ENCODE data around the gene NEDD4. TPM values are rescaled to one million over a fixed set of nuclear protein-coding genes. Genes with fewer than 3 reads are reported as not detected.
"Not testable (repeated sequence)": the region's sequence is repeated elsewhere in the genome, so short reads cannot be mapped to it uniquely, and the experiment has no call there.

Gene NEDD4
- total RNA-seq, 2 experiments from 2014 or later, result 9.8 to 13.0 TPM

DNA sequence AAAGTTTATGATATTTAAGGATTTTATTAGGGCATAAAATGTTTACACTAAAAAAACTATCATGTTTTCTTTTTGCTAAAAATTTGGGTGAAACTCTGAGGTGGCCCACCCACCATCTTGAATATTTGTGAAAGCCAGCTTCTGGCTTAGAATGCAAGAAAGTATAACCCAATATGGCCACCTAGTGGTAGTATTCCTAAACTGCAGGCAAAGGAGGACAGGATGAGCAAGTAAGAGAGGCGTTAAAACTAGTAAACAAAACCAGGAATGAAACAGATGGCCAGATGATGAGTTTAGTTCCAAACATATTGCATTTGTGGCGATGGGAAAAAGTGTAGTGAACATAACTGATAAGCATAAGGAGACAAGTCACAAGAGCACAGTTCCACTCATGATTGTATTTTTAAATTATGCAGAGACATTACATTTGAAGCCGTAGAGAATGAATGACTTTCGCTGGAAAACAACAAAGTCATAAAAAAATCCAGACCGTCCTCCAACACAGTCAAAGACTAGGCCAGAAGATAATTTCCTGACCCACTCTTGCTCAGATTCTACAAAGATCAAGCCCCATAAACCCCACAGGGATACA, 147.2 kb downstream of the NEDD4 start:
- Mint-ChIP-seq H3K27ac (no peak overlapping the region), H3K36me3 (ENCODE audit: low read depth) (peaks cover 2% of the 10 kb centered on the region), H3K4me1 (peaks cover 2% of the 10 kb centered on the region), H3K9me3 (no peaks in the 10 kb centered on the region), H3K27me3 (no peaks in the 10 kb centered on the region), H3K4me3 (no peak overlapping the region)
- POLR2A ChIA-PET, result interaction anchor here (0.7 kb wide), 1 partner anchor 213 kb away, joined by 3 read pairs; no protein-coding TSS in a partner anchor
- CTCF ChIA-PET, result interaction anchor here (0.5 to 5.0 kb wide), 20 partner anchors 11 to 320 kb away, joined by 3 to 68 read pairs (median 4); partner anchors contain the start of gene NEDD4
- peak; percentile 41 for DNase-seq

GRCh38 chr15:55842897-55843296, 150.5 kb downstream of the NEDD4 start:
- H3K27me3 Mint-ChIP-seq; H3K4me1 Mint-ChIP-seq; H3K4me3 Mint-ChIP-seq; H3K9me3 Mint-ChIP-seq; H3K27ac Mint-ChIP-seq; DNase-seq; H3K36me3 Mint-ChIP-seq (ENCODE audit: low read depth); POLR2A ChIA-PET: not testable (repeated sequence)
- CTCF ChIA-PET, result interaction anchor here (1.2 to 5.0 kb wide), 3 partner anchors 10 to 193 kb away, joined by 3 to 68 read pairs (median 8); no protein-coding TSS in a partner anchor

- H3K27ac Mint-ChIP-seq, result no peak overlapping the region
- peaks cover 5% of the 10 kb centered on the region for H3K4me1 Mint-ChIP-seq
- no peak for DNase-seq
- ChIA-PET POLR2A (no interaction called here), CTCF (no interaction called here)
- H3K27me3 Mint-ChIP-seq, result no peaks in the 10 kb centered on the region
- H3K9me3 Mint-ChIP-seq, result no peaks in the 10 kb centered on the region
- H3K4me3 Mint-ChIP-seq, result no peak overlapping the region
- H3K36me3 Mint-ChIP-seq (ENCODE audit: low read depth), result peaks cover 9% of the 10 kb centered on the region
Observed at GRCh38 chr15:55835866-55836265, 157.5 kb downstream of the NEDD4 start.

GRCh38 chr15:55834331-55834730, 159.1 kb downstream of the NEDD4 start:
- Mint-ChIP-seq H3K9me3 (no peaks in the 10 kb centered on the region), H3K36me3 (ENCODE audit: low read depth) (peaks cover 9% of the 10 kb centered on the region), H3K27ac (no peak overlapping the region), H3K4me1 (peaks cover 17% of the 10 kb centered on the region), H3K27me3 (no peaks in the 10 kb centered on the region), H3K4me3 (no peak overlapping the region)
- DNase-seq, result no peak
- POLR2A ChIA-PET, result no interaction called here
- CTCF ChIA-PET, result no interaction called here

GRCh38 chr15:55829826-55830225, 163.6 kb downstream of the NEDD4 start:
- DNase-seq, result peak; percentile 19
- H3K27ac Mint-ChIP-seq, result peak overlapping the region; percentile 69
- CTCF ChIA-PET, result interaction anchor here (1.0 kb wide), 1 partner anchor 16 kb away, joined by 6 read pairs; no protein-coding TSS in a partner anchor
- POLR2A ChIA-PET, result no interaction called here
- H3K36me3 Mint-ChIP-seq (ENCODE audit: low read depth), result peaks cover 6% of the 10 kb centered on the region
- peaks cover 34% of the 10 kb centered on the region for H3K4me1 Mint-ChIP-seq
- H3K9me3 Mint-ChIP-seq, result no peaks in the 10 kb centered on the region
- H3K27me3 Mint-ChIP-seq, result no peaks in the 10 kb centered on the region
- no peak overlapping the region for H3K4me3 Mint-ChIP-seq

DNA sequence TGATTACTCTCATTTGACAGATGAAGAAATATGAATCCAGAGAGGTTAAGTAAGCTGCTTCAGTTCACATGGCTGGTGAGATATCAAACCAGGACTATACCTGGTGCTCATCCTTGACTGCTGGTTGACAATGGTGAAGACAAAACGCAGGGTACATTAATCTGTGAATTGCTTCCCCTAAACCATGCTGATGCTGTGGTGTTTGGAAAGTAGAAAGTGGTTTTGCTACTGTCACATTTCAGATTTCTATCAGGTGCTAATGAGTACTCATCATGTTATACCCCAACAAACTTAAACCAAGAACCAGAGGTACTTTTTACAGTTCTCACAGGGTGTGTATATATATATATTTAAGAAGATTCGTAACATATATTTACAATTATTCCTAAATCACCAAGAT, 165.5 kb downstream of the NEDD4 start:
- H3K27ac Mint-ChIP-seq, result no peak overlapping the region
- peaks cover 3% of the 10 kb centered on the region for H3K36me3 Mint-ChIP-seq (ENCODE audit: low read depth)
- no peak overlapping the region for H3K4me3 Mint-ChIP-seq
- ChIA-PET POLR2A (no interaction called here), CTCF (no interaction called here)
- no peaks in the 10 kb centered on the region for H3K27me3 Mint-ChIP-seq
- H3K4me1 Mint-ChIP-seq, result peaks cover 34% of the 10 kb centered on the region
- no peak for DNase-seq
- no peaks in the 10 kb centered on the region for H3K9me3 Mint-ChIP-seq

GRCh38 chr15:55827204-55827603, 166.2 kb downstream of the NEDD4 start:
- Mint-ChIP-seq H3K9me3 (no peaks in the 10 kb centered on the region), H3K4me1 (peaks cover 34% of the 10 kb centered on the region), H3K27ac (no peak overlapping the region), H3K27me3 (no peaks in the 10 kb centered on the region), H3K36me3 (ENCODE audit: low read depth) (no peaks in the 10 kb centered on the region), H3K4me3 (no peak overlapping the region)
- ChIA-PET POLR2A (no interaction called here), CTCF (no interaction called here)
- DNase-seq, result no peak

DNA sequence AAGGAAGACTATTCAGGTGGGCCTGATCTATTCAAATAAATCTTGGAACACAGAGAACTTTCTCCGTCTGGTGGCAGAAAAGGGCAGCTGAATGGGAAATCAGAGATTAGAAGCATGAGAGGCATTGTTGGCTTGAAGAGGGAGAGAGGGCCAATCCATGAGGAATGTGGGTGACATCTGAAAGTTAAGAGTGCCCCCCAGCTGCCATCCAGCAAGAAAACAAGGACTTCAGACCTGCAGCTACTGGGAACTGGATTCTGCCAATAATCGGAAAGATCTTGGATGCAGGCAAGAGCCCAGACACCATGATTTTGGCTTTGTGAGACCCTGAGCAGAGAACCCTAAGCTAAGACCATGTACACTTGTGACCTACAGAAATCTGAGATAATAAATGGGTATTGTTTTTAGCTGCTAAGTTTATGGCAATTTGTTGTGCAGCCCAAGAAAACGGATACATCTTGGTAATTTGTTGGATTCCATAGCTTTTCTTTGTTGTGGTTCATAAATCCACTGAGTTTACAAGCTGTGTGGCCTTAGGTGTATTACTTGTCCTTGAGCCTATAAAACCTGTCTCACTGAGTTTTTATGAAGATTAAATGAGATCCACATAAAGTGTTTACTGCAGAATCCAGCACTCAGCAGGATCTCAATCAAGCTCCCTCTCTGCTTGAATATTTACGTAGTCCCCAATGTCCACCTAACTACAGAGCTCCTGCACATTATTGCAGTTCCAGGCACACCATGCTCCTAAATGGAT, 168.4 kb downstream of the NEDD4 start:
- ChIA-PET POLR2A (no interaction called here), CTCF (interaction anchor here (0.6 to 1.5 kb wide), 3 partner anchors 13 to 51 kb away, joined by 3 to 6 read pairs (median 3); no protein-coding TSS in a partner anchor)
- H3K4me1 Mint-ChIP-seq, result peaks cover 23% of the 10 kb centered on the region
- no peaks in the 10 kb centered on the region for H3K27me3 Mint-ChIP-seq
- H3K36me3 Mint-ChIP-seq (ENCODE audit: low read depth), result no peaks in the 10 kb centered on the region
- no peak overlapping the region for H3K4me3 Mint-ChIP-seq
- no peak overlapping the region for H3K27ac Mint-ChIP-seq
- no peak for DNase-seq
- H3K9me3 Mint-ChIP-seq, result no peaks in the 10 kb centered on the region

GRCh38 chr15:55823699-55824340, 169.6 kb downstream of the NEDD4 start:
- POLR2A ChIA-PET, result no interaction called here
- H3K27ac Mint-ChIP-seq, result no peak overlapping the region
- H3K4me3 Mint-ChIP-seq, result no peak overlapping the region
- CTCF ChIA-PET, result interaction anchor here (1.5 kb wide), 1 partner anchor 22 kb away, joined by 6 read pairs; no protein-coding TSS in a partner anchor
- no peak for DNase-seq
- H3K27me3 Mint-ChIP-seq, result no peaks in the 10 kb centered on the region
- no peaks in the 10 kb centered on the region for H3K36me3 Mint-ChIP-seq (ENCODE audit: low read depth)
- no peaks in the 10 kb centered on the region for H3K9me3 Mint-ChIP-seq
- peaks cover 11% of the 10 kb centered on the region for H3K4me1 Mint-ChIP-seq

GRCh38 chr15:55823191-55823670, 170.2 kb downstream of the NEDD4 start:
- H3K36me3 Mint-ChIP-seq (ENCODE audit: low read depth), result no peaks in the 10 kb centered on the region
- ChIA-PET CTCF (no interaction called here), POLR2A (no interaction called here)
- no peak for DNase-seq
- H3K27me3 Mint-ChIP-seq, result no peaks in the 10 kb centered on the region
- no peak overlapping the region for H3K27ac Mint-ChIP-seq
- no peak overlapping the region for H3K4me3 Mint-ChIP-seq
- no peaks in the 10 kb centered on the region for H3K9me3 Mint-ChIP-seq
- peaks cover 8% of the 10 kb centered on the region for H3K4me1 Mint-ChIP-seq

DNA sequence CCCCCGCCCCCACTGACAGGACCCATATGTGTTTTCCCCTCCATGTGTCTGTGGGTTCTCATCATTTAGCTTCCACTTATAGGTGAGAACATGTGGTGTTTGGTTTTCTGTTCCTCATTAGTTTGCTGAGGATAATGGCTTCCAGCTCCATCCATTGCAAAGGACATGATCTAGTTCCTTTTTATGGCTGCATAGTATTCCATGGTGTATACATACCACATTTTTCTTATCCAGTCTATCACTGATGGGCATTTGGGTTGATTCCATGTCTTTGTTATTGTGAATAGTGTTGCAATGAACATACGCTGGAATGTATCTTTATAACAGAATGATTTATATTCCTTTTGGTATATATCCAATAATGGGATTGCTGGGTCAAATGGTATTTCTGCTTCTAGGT, 171.7 kb downstream of the NEDD4 start:
- H3K27ac Mint-ChIP-seq; H3K4me1 Mint-ChIP-seq; H3K27me3 Mint-ChIP-seq; H3K4me3 Mint-ChIP-seq; CTCF ChIA-PET; H3K36me3 Mint-ChIP-seq (ENCODE audit: low read depth); POLR2A ChIA-PET; DNase-seq; H3K9me3 Mint-ChIP-seq: not testable (repeated sequence)

DNA sequence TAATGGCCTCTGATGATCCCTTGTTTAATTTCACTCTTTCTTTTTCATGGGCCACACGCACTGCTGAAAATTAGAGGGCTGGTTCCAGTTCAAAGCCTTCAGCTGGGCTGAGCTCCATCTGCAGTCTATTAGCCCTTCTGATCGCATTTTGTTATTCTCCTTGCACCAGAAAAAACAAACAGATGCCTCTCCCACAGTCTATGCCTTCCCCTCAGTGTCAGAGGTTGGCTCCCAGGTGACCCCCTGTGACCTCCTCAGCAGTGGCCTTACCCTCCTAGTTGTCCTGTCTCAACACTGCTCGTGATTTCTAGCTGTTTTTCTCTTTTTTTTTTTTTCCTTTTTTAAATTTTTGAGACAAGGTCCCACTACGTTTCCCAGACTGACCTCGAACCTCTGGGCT, 173.4 kb downstream of the NEDD4 start:
- Mint-ChIP-seq H3K9me3 (no peaks in the 10 kb centered on the region), H3K27me3 (no peaks in the 10 kb centered on the region), H3K4me1 (no peaks in the 10 kb centered on the region), H3K4me3 (no peak overlapping the region), H3K27ac (no peak overlapping the region), H3K36me3 (ENCODE audit: low read depth) (no peaks in the 10 kb centered on the region)
- DNase-seq, result no peak
- ChIA-PET CTCF (interaction anchor here (1.3 kb wide), 1 partner anchor 171 kb away, joined by 3 read pairs; no protein-coding TSS in a partner anchor), POLR2A (no interaction called here)

DNA sequence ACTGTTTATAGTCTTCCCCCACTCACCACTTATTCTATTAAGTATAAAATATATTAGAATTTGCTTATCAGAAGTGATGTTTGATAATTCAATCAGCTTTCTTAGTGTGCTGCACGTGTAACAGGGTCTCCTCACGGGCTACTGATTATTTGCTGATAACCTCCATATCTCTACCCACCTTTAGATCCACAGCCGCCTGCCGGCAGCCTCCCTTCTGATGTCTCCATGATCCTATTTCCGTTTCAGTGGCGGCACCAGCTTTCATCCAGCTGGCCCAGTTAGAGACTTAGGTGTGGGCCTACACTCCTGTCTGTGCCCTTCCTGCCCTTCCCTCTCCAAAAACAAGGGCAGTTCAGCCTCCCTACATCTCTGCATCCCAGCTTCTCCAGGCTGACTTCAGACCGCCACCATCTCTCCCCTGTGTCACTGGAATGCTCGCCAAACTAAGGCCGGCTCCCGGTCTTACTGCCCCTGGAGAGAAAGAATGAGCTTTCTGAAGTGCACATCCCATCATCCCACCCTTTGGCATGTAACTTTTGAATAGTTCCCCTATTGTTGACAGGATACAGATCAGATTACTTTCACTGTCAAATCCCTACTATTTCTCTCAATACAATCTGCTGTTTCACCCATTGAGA, 173.9 kb downstream of the NEDD4 start:
- no peaks in the 10 kb centered on the region for H3K9me3 Mint-ChIP-seq
- no peak overlapping the region for H3K27ac Mint-ChIP-seq
- H3K4me1 Mint-ChIP-seq, result no peaks in the 10 kb centered on the region
- DNase-seq, result no peak
- CTCF ChIA-PET, result interaction anchor here (1.0 to 1.3 kb wide), 2 partner anchors 21 to 171 kb away, joined by 3 read pairs; no protein-coding TSS in a partner anchor
- POLR2A ChIA-PET, result no interaction called here
- no peaks in the 10 kb centered on the region for H3K36me3 Mint-ChIP-seq (ENCODE audit: low read depth)
- H3K4me3 Mint-ChIP-seq, result no peak overlapping the region
- no peaks in the 10 kb centered on the region for H3K27me3 Mint-ChIP-seq

Measured in activated CD4-positive, alpha-beta memory T cell treated with anti-CD3 and anti-CD28 coated beads, Interleukin-2, amount 10 ng/mL, durations not matched to agents 7 days and 5 days (primary cell).